ENCODE results near the gene AGT. TPM values are rescaled to one million over a fixed set of nuclear protein-coding genes. Genes with fewer than 3 reads are reported as not detected.

AGT gene
- total and polyA plus RNA-seq, 7 donors, result 9.2 to 187 (median 38.0) TPM

GRCh38 chr1:230709619-230710542 is 4.0 kb downstream of the AGT start:
- intact Hi-C loops (cut with DNase I), result loop anchor here in 1 of 2 donors (5.0 kb wide), 1 partner anchor 62 kb away; no protein-coding TSS in a partner anchor

DNA sequence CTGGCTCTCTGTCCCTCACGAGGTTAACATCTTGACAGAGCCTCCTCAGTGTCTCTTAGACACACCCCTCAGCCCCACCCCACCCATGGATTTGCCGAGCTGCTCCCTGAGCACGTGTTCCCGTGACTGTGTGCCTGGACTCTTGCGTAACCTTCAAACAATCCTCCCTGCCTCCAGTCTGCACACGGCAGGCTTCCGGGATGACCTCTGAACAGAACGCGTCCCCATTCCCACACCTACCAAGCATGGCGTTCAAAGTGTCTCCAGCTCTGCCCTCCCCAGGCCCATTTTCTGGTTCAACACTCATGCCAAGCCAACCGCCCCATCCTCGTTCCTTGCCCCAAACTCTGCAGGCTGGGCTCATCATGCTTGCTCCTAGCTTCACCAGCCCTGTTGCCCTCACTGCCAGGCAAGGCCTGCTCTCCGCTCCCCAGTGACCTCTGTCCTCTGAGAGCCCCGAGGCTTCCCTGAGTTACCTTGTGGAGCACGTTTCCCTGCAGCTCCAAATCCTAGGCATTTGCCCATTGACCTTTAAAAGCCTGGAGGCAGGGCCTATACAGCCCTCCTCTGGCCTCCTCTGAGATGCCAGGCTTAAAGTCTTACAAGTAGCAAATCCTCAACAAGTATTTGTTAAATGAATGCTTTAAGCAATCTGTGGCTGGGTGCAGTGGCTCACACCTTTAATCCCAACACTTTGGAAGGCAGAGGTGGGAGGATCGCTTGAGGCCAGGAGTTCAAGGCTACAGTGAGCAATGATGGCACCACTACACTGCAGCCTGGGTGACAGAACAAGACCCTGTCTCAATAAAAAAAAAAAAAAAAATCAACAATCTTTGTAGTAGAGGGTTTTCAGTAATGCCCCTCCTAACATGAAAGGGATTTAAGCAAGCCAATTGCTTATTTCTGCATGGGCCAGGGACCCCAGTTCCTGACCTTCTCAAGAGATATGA is 5.0 kb downstream of the AGT start:
- Histone ChIP-seq H3K27ac (no peak overlapping the region), H3K27me3 (ENCODE audit: insufficient read depth in 3 of 3, low read length in 2 of 3) (no peaks in the 10 kb centered on the region), H3K4me1 (peaks cover 9% of the 10 kb centered on the region), H3K4me3 (no peak overlapping the region), H3K9me3 (no peaks in the 10 kb centered on the region), H3K36me3 (ENCODE audit: insufficient read depth in 1 of 2, low read depth in 1 of 2) (peaks cover 0 to 26% of the 10 kb centered on the region in 2 donors)
- intact Hi-C loops (cut with DNase I), result no loop called here
- no peak for TF ChIP-seq CTCF (IDR thresholded peaks at IDR 0.05)
- 63 to 71% (median 66%) methylated on average over 16 of the region's 16 CpGs for WGBS, 3 donors
- DNase-seq, result peak; percentile 51 to 79
- ATAC-seq, result peak; percentile 64 to 91 (median 80)

More at GRCh38 chr1:230709619-230710542, 4.0 kb downstream of the AGT start:
- Histone ChIP-seq H3K36me3 (ENCODE audit: insufficient read depth in 1 of 2, low read depth in 1 of 2) (peaks cover 0 to 21% of the 10 kb centered on the region in 2 donors), H3K4me1 (peaks cover 17% of the 10 kb centered on the region), H3K9me3 (no peaks in the 10 kb centered on the region), H3K27me3 (ENCODE audit: insufficient read depth in 3 of 3, low read length in 2 of 3) (no peaks in the 10 kb centered on the region), H3K4me3 (no peak overlapping the region), H3K27ac (no peak overlapping the region)
- ATAC-seq (no peak), DNase-seq (no peak)
- no peak for TF ChIP-seq CTCF (IDR thresholded peaks at IDR 0.05)
- 72 to 81% (median 73%) methylated on average over 18 of the region's 18 CpGs for WGBS, 3 donors

DNA sequence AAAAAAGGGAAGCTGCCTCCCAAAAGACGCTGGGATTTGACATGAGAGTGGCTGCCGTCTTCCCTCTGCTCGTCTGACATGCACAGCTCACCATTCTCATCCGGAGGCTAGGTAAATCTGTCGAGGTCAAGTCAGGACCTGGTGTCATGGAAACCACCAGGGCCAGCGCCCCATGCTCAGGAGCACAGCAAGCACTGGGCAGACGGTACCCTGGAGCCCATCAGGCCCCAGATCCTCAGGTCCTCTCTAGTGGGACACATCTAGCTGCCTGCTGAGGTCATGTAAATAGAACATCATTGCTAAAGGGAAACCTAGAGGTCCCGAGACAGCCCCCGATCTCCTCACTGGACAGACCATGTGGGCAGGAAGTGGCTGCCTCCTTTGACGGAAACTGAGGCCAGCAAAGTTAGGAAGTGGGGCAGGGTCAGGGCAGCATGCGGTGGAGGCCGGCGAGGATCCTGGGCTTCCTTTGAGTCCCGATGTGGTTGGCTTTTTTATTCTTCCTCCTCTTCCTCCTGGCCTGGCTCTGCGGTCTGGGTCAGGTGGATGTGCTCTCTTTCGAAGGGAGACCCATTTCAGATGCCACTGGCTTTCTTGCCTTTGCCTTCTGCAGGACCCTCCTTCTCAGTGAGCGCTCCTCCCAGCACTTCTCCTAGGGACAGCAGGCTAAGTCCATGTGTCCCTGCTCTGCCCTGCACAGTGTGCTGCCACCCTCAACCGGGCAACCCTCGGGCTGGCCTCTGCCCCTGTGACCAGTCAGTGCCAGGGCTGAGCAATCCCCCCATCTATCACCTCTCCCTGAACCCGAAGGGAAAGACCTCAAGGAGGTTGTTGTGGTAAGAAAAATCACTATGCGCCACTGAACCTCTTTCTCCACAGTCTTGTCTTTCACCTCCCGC is 5.9 kb downstream of the AGT start:
- DNase-seq (peak in 1 of 2 donors; percentile 32), ATAC-seq (peak in 2 of 4 donors; percentile 8 to 26)
- no peaks in the 10 kb centered on the region for H3K9me3 ChIP-seq
- no peaks in the 10 kb centered on the region for H3K27me3 ChIP-seq (ENCODE audit: insufficient read depth in 3 of 3, low read length in 2 of 3)
- intact Hi-C loops (cut with DNase I), result no loop called here
- WGBS, 3 donors, result 72 to 74% (median 73%) methylated on average over 22 of the region's 22 CpGs
- H3K36me3 ChIP-seq (ENCODE audit: insufficient read depth in 1 of 2, low read depth in 1 of 2), result peaks cover 0 to 35% of the 10 kb centered on the region in 2 donors
- TF ChIP-seq CTCF (IDR thresholded peaks at IDR 0.05), result no peak
- peaks cover 3% of the 10 kb centered on the region for H3K4me1 ChIP-seq
- no peak overlapping the region for H3K4me3 ChIP-seq
- H3K27ac ChIP-seq, result no peak overlapping the region
